Hepatic stellate cell (primary cell): ENCODE measurements around the gene FGF11.
"Not testable (repeated sequence)": the region's sequence is repeated elsewhere in the genome, so short reads cannot be mapped to it uniquely, and the experiment has no call there.

ENCODE experiments used
- DNase-seq: peaks from one replicate; pipeline ENCODE4 v3.0.0; 2011; ENCODE audit warnings: low spot score

FGF11 gene

DNA sequence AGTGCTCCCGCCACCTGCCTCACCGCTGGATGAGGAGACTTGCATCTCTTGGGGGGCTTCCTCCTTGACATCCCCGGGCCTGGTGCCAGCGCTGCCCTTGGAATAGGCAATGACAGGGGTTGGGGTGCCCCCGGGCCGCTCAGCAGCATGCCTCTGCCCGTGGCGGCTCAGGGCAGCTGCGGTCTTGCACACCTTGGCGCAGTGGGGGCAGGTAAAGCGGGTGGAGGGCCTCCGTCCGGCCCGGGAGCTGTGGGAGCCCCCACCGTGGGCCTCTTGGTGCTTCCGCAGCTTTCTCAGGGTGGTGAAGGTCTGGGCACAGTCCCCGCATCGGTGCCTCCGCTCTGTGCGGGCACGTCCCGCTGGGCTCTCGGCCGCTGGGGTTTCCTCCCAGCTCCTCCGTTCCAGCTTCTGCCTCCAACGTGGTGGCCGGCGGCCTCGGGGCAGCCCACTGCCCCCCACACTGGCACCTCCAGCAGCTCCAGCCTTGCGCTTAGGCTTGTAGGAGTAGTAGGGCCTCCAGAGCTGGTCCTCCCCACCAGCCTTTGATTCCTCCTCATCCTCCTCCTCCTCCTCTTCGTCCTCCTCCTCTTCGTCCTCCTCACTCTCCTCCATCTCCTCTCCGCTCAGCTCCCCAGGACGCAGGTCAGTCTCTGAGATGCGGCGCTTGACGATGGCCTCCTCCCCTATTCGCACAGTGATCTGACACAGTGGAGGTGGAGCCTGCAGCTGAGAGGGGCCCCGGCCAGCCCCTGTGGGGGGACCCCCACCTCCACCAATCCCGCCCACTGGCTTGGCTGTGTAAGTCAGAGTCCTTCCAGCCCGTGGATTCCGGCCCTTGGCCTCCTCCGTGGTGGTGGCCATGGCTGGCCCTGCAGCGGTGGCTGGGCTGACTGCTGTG is 23.4 kb downstream of the FGF11 start:
- DNase-seq: no peak

DNA sequence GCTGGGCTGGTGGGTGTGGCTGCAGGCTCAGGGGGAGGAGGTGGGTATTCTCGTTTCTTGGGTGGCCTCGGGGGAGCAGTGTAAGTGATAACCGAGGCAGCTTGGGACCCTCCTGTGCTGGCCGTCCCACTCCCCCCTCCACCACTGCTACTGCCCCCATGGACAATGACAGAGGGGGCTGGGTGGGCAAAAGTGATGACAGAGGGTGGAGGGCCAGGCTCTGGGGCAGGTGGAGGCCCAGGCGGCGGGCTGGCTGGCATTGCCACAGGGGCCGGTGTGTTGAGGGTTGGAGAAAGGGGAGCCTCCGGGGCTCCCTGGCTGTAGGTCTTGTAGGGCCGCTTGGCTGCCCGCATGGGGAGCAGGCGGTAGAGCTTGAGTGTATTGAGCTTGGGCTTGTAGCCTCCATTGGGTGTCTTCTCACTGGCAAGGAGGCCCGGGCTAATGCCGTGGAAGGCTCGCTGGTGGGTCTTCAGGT is 24.1 kb downstream of the FGF11 start:
- no peak for DNase-seq

GRCh38 chr17:7464081-7464480 is 24.8 kb downstream of the FGF11 start:
- DNase-seq: no peak

- DNase-seq: no peak
These were observed 26.4 kb downstream of the FGF11 start for GRCh38 chr17:7465597-7466275.

GRCh38 chr17:7466318-7466638 is 27.0 kb downstream of the FGF11 start:
- no peak for DNase-seq

DNA sequence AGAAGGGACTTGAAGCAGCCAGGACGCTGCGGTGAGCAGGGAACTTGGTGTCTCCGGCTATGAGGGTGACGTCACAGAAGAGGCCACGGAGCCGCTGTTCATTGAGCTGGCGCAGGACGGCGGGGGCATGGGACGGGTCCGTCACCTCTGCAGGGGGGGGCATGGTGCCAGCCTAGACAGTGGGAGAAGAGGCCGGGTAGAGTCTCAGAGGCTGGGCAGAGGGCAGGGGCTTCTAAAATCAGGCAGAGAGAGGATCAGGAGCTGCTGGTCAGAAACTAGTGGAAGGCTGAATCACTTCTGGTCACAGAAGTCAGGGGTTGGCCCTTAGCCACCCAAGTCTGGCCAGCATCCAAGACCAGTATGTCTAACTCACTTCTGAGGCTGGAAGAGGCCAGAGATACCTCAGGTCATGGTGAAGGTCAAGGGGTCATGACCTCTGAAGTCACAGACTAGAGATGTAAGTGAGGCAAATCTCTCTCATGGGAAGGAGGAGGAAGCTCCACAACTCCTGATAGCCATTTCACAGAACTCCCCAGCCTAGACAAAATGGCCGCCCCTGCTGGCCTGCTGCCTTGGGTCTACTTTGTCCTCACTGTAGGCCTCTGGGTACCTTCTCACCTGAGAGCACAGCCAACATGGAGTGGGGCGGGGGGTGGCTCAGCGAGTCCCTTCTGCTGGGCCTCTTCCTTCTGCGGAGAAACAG is 27.5 kb downstream of the FGF11 start:
- peak; percentile 72 for DNase-seq

GRCh38 chr17:7467498-7467897 is 28.2 kb downstream of the FGF11 start:
- no peak for DNase-seq

- no peak for DNase-seq
These were observed 29.0 kb downstream of the FGF11 start for GRCh38 chr17:7468290-7468689.

DNA sequence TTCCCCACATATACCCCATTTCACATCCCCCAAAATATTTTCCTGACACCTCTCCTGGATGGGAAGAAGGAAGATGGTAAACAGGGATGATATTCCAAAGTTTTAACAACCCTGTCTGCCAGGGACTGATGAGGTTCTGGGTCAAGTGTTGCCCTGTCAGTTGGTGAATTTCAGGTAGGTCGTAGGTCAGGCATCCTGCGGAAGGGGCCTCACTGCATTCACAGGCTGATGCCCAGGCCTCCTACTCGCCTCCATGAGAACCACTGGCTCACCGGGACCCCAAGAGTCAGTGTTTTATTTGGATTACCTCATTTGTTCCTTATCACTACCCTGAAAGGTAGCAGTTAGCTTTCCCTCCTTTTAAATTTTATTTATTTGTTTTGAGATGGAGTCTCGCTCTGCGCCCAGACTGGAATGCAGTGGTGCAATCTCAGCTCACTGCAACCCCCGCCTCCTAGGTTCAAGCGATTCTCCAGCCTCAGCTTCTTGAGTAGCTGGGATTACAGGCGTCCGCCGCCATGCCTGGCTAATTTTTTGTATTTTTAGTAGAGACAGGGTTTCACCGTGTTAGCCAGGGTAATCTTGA is 29.6 kb downstream of the FGF11 start:
- DNase-seq: no peak

GRCh38 chr17:7469843-7470242 is 30.5 kb downstream of the FGF11 start:
- not testable (repeated sequence) for DNase-seq

DNA sequence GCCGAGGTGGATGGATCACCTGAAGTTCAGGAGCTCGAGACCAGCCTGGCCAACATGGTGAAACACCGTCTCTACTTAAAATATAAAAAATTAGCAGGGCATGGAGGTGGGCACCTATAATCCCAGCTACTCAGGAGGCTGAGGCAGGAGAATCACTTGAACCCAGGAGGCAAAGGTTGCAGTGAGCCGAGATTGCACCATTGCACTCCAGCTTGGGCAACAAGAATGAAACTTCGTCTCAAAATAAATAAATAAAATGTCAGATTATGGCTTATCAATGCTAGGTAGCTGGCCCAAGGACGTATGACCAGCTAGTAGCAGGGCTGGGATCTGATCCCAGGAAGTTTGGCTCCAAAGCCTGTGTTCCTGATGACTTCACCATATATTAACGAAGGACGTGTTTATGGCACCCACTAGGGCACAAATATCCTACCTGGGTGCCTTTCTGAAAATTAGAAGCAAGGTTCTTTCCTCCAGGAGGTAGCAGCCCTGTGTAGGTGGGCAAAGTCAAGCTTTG is 31.2 kb downstream of the FGF11 start:
- not testable (repeated sequence) for DNase-seq

DNA sequence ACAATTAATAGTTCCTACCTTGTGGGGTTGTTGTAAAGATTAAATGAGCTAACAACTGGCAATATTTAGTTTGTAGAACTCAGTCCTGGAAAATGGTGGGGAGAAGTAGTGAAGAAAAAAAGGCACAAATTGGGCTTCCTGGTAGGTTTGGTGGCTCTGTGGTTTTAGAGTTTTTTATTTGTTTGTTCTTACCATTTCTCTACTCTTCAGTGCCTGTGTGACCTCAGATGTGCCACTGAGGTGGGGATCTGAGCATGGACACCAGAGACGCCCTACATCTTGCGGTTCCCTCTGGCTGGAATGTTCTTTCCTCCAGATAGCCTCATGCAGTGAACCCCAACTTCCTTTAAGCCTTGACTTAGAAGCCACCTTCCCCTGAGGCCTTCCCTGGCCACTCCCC is 32.4 kb downstream of the FGF11 start:
- DNase-seq: no peak

DNA sequence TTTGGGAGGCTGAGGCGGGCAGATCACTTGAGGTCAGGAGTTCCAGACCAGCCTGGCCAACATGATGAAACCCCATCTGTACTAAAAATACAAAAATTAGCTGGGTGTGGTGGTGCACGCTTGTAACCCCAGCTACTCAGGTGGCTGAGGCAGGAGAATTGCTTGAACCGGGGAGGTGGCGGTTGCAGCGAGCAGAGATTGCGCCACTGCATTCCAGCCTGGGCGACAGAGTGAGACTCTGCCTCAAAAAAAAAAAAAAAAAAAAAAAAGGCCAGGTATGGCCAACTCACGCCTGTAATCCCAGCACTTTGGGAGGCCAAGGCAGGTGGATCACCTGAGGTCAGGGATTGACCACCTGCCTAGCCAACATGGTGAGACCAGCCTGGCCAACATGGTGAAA is 35.5 kb downstream of the FGF11 start:
- not testable (repeated sequence) for DNase-seq

DNA sequence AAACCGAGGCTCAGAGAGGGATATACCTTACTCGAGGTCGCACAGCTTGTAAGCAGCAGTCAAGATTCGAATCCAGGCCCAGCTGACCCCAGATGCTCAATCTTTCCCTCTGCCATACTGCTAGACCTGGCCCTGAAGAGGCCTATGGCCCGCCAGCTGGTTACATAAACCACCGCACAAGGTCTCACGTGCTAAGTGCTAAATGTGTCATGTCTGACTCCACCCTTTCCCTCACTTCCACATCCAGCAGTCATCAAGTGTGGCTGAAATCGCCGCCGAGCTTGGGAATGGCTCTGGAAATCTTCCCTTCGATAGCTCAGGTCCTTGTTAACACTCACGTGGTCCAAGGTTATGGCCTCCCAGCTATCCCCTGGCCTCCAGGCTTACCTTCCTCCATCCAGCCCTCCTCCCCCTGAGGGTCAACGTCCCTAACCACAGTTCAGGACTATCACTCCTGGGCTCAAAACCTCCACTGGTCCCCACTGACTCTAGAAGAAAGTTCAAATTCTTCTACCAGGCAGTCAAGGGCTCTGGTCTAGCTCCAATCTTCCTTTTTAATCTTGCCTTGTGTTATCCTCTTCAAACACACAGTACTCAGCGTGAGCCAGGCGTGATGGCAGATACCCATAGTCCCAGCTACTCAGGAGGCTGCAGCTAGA is 36.6 kb downstream of the FGF11 start:
- peak; percentile 37 for DNase-seq

DNA sequence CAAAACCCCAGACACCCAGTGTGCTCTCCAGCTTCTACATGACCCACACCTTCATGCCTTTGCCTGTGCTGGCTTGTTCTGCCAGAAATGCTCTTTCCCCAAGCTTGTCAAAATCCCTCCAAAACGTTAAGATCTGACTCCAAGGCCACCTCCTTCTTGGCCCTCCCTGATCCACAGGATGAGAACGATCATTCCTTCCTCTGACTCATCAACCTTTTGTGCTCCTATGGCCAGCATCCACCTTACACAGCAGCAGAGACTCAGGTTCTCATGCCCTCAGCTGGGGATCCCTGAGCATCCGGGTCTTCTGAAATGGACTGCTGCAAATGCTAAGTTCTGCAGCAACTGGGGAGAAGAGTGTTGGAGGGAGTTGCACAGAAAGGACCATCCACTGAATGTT is 37.2 kb downstream of the FGF11 start:
- peak; percentile 51 for DNase-seq

- no peak for DNase-seq
These were observed 37.6 kb downstream of the FGF11 start for GRCh38 chr17:7476951-7477350.

GRCh38 chr17:7477392-7478275 is 38.3 kb downstream of the FGF11 start:
- peak; percentile 96 for DNase-seq

DNA sequence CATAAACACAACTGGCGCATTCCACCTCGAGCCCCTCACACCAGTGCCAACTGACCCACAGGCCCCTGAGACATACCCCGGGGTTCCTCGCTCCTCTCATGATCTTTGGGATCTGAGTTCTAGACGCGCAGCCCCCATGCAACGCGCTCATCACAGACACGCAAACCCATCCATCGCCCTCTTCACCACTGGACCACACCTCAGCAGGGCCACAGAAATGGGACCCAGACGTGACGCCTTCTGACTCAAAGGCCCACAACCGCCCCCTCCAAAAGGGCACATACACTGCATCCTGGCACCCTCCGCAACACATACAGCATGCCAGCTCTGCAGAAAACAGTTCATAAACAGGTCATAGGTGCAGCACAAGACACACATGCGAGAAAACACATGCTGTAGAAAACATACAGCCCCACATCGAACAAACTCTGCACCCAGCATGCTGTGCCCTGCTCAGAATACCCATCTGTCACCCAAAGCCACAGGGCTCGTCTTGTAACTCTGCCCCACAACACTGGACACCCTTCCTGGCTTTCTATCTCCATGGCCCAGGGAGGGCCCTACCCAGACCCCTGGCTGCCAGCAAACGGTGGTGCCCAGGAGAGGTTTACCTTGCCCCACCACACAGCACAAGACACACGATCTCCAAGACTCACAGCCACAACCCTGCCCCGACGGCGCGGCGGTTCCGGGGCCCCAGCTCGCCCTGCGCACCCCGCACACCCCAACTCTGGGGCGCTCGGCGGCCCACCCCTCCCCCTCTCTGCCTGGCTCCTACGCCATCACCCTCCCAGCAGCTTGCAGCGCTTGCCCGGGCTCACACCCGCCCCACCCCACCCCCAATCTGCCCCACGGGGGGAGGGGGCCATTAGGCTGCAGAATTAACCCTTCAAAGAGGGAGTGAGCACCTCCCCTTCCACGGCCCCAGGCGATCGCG is 39.2 kb downstream of the FGF11 start:
- DNase-seq: peak; percentile 74
